Retina (tissue), 1 donor: Measurements from ENCODE around the gene ARHGAP42.

Experiments
- DNase-seq: peaks from one replicate; pipeline ENCODE4 v3.0.0-alpha.2; 2016

Gene ARHGAP42

GRCh38 chr11:100769165-100769564 lies 82.1 kb downstream of the ARHGAP42 start:
- DNase-seq, result no peak

GRCh38 chr11:100769617-100770016 lies 82.5 kb downstream of the ARHGAP42 start:
- DNase-seq, result no peak

GRCh38 chr11:100774132-100774531 lies 87.0 kb downstream of the ARHGAP42 start:
- no peak for DNase-seq

GRCh38 chr11:100774859-100775258 lies 87.8 kb downstream of the ARHGAP42 start:
- no peak for DNase-seq

GRCh38 chr11:100776212-100776896 lies 89.3 kb downstream of the ARHGAP42 start:
- DNase-seq, result no peak

- no peak for DNase-seq
These were observed 90.0 kb downstream of the ARHGAP42 start for GRCh38 chr11:100777103-100777502.

- no peak for DNase-seq
These were observed 90.6 kb downstream of the ARHGAP42 start for GRCh38 chr11:100777736-100778135.

- no peak for DNase-seq
These were observed 91.2 kb downstream of the ARHGAP42 start for GRCh38 chr11:100778166-100778785.

- DNase-seq, result no peak
These were observed 93.4 kb downstream of the ARHGAP42 start for GRCh38 chr11:100780470-100780869.

- DNase-seq, result no peak
These were observed 98.3 kb downstream of the ARHGAP42 start for GRCh38 chr11:100785148-100785983.

GRCh38 chr11:100788561-100789295 lies 101.6 kb downstream of the ARHGAP42 start:
- no peak for DNase-seq

GRCh38 chr11:100789500-100789899 lies 102.4 kb downstream of the ARHGAP42 start:
- DNase-seq, result no peak

- DNase-seq, result no peak
These were observed 103.0 kb downstream of the ARHGAP42 start for GRCh38 chr11:100790073-100790472.

GRCh38 chr11:100791103-100791502 lies 104.0 kb downstream of the ARHGAP42 start:
- no peak for DNase-seq

GRCh38 chr11:100791860-100792259 lies 104.8 kb downstream of the ARHGAP42 start:
- DNase-seq, result no peak

- no peak for DNase-seq
These were observed 106.4 kb downstream of the ARHGAP42 start for GRCh38 chr11:100793525-100793924.

- no peak for DNase-seq
These were observed 107.4 kb downstream of the ARHGAP42 start for GRCh38 chr11:100794446-100794845.

- DNase-seq, result no peak
These were observed 112.4 kb downstream of the ARHGAP42 start for GRCh38 chr11:100799445-100799844.

- DNase-seq, result no peak
These were observed 113.1 kb downstream of the ARHGAP42 start for GRCh38 chr11:100800202-100800601.

- DNase-seq, result no peak
These were observed 114.3 kb downstream of the ARHGAP42 start for GRCh38 chr11:100801225-100801999.

GRCh38 chr11:100805506-100806199 lies 118.6 kb downstream of the ARHGAP42 start:
- DNase-seq, result no peak

- DNase-seq, result no peak
These were observed 119.2 kb downstream of the ARHGAP42 start for GRCh38 chr11:100806296-100806695.
